HL-60 (cell line): ENCODE results near the gene CDH2.

Experiments
- DNase-seq, 2 experiments: peaks; one replicate each; pipeline ENCODE4 v3.0.0-alpha.2; 2010 to 2020; ENCODE audit warnings: low read depth in 1 of 2, low spot score in 1 of 2
- H3K27ac ChIP-seq: fragments of 250-450 bp; sonication (Bioruptor Pico); replicated peaks from 2 replicates; pipeline ENCODE4 v1.5.1; 2020; ENCODE audit warnings: mild to moderate bottlenecking, moderate library complexity
- H3K27me3 ChIP-seq: fragments of 250-450 bp; sonication (Bioruptor Pico); 2 replicates; pipeline ENCODE4 v1.5.1; 2021; ENCODE audit warnings: mild to moderate bottlenecking, moderate library complexity; ENCODE audit not compliant: insufficient read depth, poor library complexity, severe bottlenecking
- H3K4me3 ChIP-seq: replicated peaks from 2 replicates; pipeline ENCODE4 v1.5.1; 2011; ENCODE audit warnings: mild to moderate bottlenecking, control low read depth, low read length; ENCODE audit not compliant: insufficient read depth
- CTCF ChIP-seq: IDR thresholded peaks from one replicate; pipeline ENCODE4 v1.5.1; 2011; ENCODE audit warnings: low read length, control low read depth, inconsistent platforms; ENCODE audit not compliant: insufficient read depth
- GABPA ChIP-seq: IDR thresholded peaks from 2 replicates; pipeline ENCODE4 v1.6.1; 2012; ENCODE audit warnings: low read depth
- POLR2AphosphoS5 ChIP-seq: IDR thresholded peaks from 2 replicates; pipeline ENCODE4 v1.6.1; 2012; ENCODE audit warnings: low read depth
- REST ChIP-seq: IDR thresholded peaks from 2 replicates; pipeline ENCODE4 v1.6.1; 2012; ENCODE audit warnings: low read depth; ENCODE audit not compliant: insufficient replicate concordance
- SPI1 ChIP-seq: IDR thresholded peaks from 2 replicates; pipeline ENCODE4 v1.6.1; 2012; ENCODE audit warnings: low read depth, mild to moderate bottlenecking, borderline replicate concordance

CDH2 gene

GRCh38 chr18:28138816-28139215, 38.1 kb downstream of the CDH2 start:
- Histone ChIP-seq H3K27me3 (no peaks in the 10 kb centered on the region), H3K27ac (no peak overlapping the region), H3K4me3 (no peak overlapping the region)
- DNase-seq, result no peak
- TF ChIP-seq SPI1, result no peak
- no peak for TF ChIP-seq POLR2AphosphoS5
- no peak for TF ChIP-seq REST
- TF ChIP-seq GABPA, result no peak
- TF ChIP-seq CTCF, result no peak

- DNase-seq, result no peak
- TF ChIP-seq CTCF (no peak), POLR2AphosphoS5 (no peak), SPI1 (no peak), GABPA (no peak), REST (no peak)
- Histone ChIP-seq H3K27ac (no peak overlapping the region), H3K27me3 (no peaks in the 10 kb centered on the region), H3K4me3 (no peak overlapping the region)
These were observed 40.9 kb downstream of the CDH2 start for GRCh38 chr18:28136071-28136470.

- TF ChIP-seq SPI1 (no peak), POLR2AphosphoS5 (no peak), GABPA (no peak), REST (no peak), CTCF (no peak)
- no peak overlapping the region for H3K27ac ChIP-seq
These were observed 42.2 kb downstream of the CDH2 start for GRCh38 chr18:28134774-28135173.

More at GRCh38 chr18:28134774-28135173, 42.2 kb downstream of the CDH2 start:
- Histone ChIP-seq H3K27me3 (no peaks in the 10 kb centered on the region), H3K4me3 (no peak overlapping the region)
- DNase-seq, result no peak
